Activated CD8-positive, alpha-beta memory T cell treated with anti-CD3 and anti-CD28 coated beads, Interleukin-2, amount 50 U/mL, for 48 hours (primary cell): ENCODE data around the gene C14orf132.
"Not testable (repeated sequence)": the region's sequence is repeated elsewhere in the genome, so short reads cannot be mapped to it uniquely, and the experiment has no call there.

Experiments used
- DNase-seq: peaks from one replicate; pipeline ENCODE4 v3.0.0-alpha.2; 2020

C14orf132 gene

GRCh38 chr14:96038920-96039632 is at the start of gene C14orf132:
C14orf132 (plus strand) TSS chr14:96039362; CDS start chr14:96039501, 139 bp downstream.
- peak; percentile 80 for DNase-seq

GRCh38 chr14:95993768-95994592 is 45.2 kb upstream of the C14orf132 start:
- no peak for DNase-seq

- no peak for DNase-seq
These were observed 44.6 kb upstream of the C14orf132 start for GRCh38 chr14:95994593-95994928.

- DNase-seq, result no peak
These were observed 40.5 kb upstream of the C14orf132 start for GRCh38 chr14:95998656-95999055.

- no peak for DNase-seq
These were observed 37.2 kb upstream of the C14orf132 start for GRCh38 chr14:96001866-96002497.

- no peak for DNase-seq
These were observed 36.7 kb upstream of the C14orf132 start for GRCh38 chr14:96002498-96002884.

- no peak for DNase-seq
These were observed 28.0 kb upstream of the C14orf132 start for GRCh38 chr14:96011131-96011530.

GRCh38 chr14:96011607-96012006 is 27.6 kb upstream of the C14orf132 start:
- DNase-seq, result no peak

GRCh38 chr14:96012757-96013156 is 26.4 kb upstream of the C14orf132 start:
- not testable (repeated sequence) for DNase-seq

- no peak for DNase-seq
These were observed 25.0 kb upstream of the C14orf132 start for GRCh38 chr14:96014176-96014575.

GRCh38 chr14:96016501-96017160 is 22.5 kb upstream of the C14orf132 start:
- DNase-seq, result no peak

GRCh38 chr14:96017882-96018281 is 21.3 kb upstream of the C14orf132 start:
- no peak for DNase-seq

- DNase-seq, result no peak
These were observed 11.5 kb upstream of the C14orf132 start for GRCh38 chr14:96027431-96028355.

GRCh38 chr14:96029089-96029645 is 10.0 kb upstream of the C14orf132 start:
- no peak for DNase-seq

GRCh38 chr14:96030108-96030760 is 8.9 kb upstream of the C14orf132 start:
- no peak for DNase-seq

- DNase-seq, result no peak
These were observed 7.5 kb upstream of the C14orf132 start for GRCh38 chr14:96031691-96032090.

- no peak for DNase-seq
These were observed 3.7 kb upstream of the C14orf132 start for GRCh38 chr14:96035456-96035855.

GRCh38 chr14:96037891-96038557 is 1.1 kb upstream of the C14orf132 start:
- no peak for DNase-seq

- no peak for DNase-seq
These were observed 623 bp upstream of the C14orf132 start for GRCh38 chr14:96038558-96038919.

- peak; percentile 60 for DNase-seq
These were observed 610 bp downstream of the C14orf132 start for GRCh38 chr14:96039633-96040311.
